ENCODE measurements around the gene R3HDM2.
A peak's percentile ranks its signal among the peaks of the same experiment; 100 is the strongest.

Gene R3HDM2

GRCh38 chr12:57250541-57250940 lies 180.3 kb downstream of the R3HDM2 start:
- ChIA-PET POLR2A (ENCODE audit: low non-redundant PET) (no interaction called here), CTCF (interaction anchor here (1.5 to 1.7 kb wide), 2 partner anchors 8 to 37 kb away, joined by 5 to 11 read pairs; no protein-coding TSS in a partner anchor)
- TF ChIP-seq CTCF (conservative IDR thresholded peaks at IDR 0.05; ENCODE audit: low read depth), result no peak
- H3K27ac ChIP-seq, result no peak overlapping the region
- DNase-seq (ENCODE audit: low spot score), result no peak

- ChIA-PET POLR2A (ENCODE audit: low non-redundant PET) (no interaction called here), CTCF (interaction anchor here (0.7 to 1.5 kb wide), 2 partner anchors 36 to 245 kb away, joined by 3 to 11 read pairs; no protein-coding TSS in a partner anchor)
- no peak for DNase-seq (ENCODE audit: low spot score)
- no peak for TF ChIP-seq CTCF (conservative IDR thresholded peaks at IDR 0.05; ENCODE audit: low read depth)
- H3K27ac ChIP-seq, result no peak overlapping the region
Measured at GRCh38 chr12:57248934-57249742, 181.7 kb downstream of the R3HDM2 start.

- no peak overlapping the region for H3K27ac ChIP-seq
- POLR2A ChIA-PET (ENCODE audit: low non-redundant PET), result no interaction called here
- no peak for TF ChIP-seq CTCF (conservative IDR thresholded peaks at IDR 0.05; ENCODE audit: low read depth)
- DNase-seq (ENCODE audit: low spot score), result no peak
- CTCF ChIA-PET, result interaction anchor here (1.0 kb wide), 1 partner anchor 216 kb away, joined by 3 read pairs; no protein-coding TSS in a partner anchor
Measured at GRCh38 chr12:57247041-57247440, 183.8 kb downstream of the R3HDM2 start.

- H3K27ac ChIP-seq, result peak overlapping the region; percentile 16; the same call in 1 of the 2 replicates
- ChIA-PET CTCF (interaction anchor here (0.5 to 6.5 kb wide), 5 partner anchors 8 to 214 kb away, joined by 3 to 147 read pairs (median 3); partner anchors contain the start of gene NXPH4), POLR2A (ENCODE audit: low non-redundant PET) (no interaction called here)
- no peak for TF ChIP-seq CTCF (conservative IDR thresholded peaks at IDR 0.05; ENCODE audit: low read depth)
- DNase-seq (ENCODE audit: low spot score), result no peak
Measured at GRCh38 chr12:57244312-57244696, 186.5 kb downstream of the R3HDM2 start.

GRCh38 chr12:57243521-57244311 lies 187.1 kb downstream of the R3HDM2 start:
- POLR2A ChIA-PET (ENCODE audit: low non-redundant PET), result no interaction called here
- H3K27ac ChIP-seq, result peak overlapping the region; percentile 21; the same call in 1 of the 2 replicates
- CTCF ChIA-PET, result interaction anchor here (0.5 to 6.5 kb wide), 14 partner anchors 7 to 215 kb away, joined by 3 to 147 read pairs (median 4); partner anchors contain the start of genes INHBE, NXPH4 and STAC3
- peak; percentile 83 for DNase-seq (ENCODE audit: low spot score)
- TF ChIP-seq CTCF (conservative IDR thresholded peaks at IDR 0.05; ENCODE audit: low read depth), result peak; percentile 79
